Immature natural killer cell (primary cell): ENCODE measurements around the gene CCDC171. TPM values are rescaled to one million over a fixed set of nuclear protein-coding genes. Genes with fewer than 3 reads are reported as not detected.

ENCODE experiments used
- DNase-seq, 3 donors: peaks; one replicate each; pipeline ENCODE4 v3.0.0; 2022; ENCODE audit warnings: mixed read lengths in 1 of 3
- H3K27ac Mint-ChIP-seq, 6 donors: one replicate each; pipeline ENCODE4 v1.8.0; 2020; ENCODE audit warnings: mixed read lengths in 6 of 6, mild to moderate bottlenecking in 5 of 6, inconsistent platforms in 4 of 6, moderate library complexity in 3 of 6
- H3K27me3 Mint-ChIP-seq, 3 donors: one replicate each; pipeline ENCODE4 v1.8.0; 2020 to 2021; ENCODE audit warnings: low read depth in 3 of 3, mild to moderate bottlenecking in 3 of 3, mixed read lengths in 3 of 3, moderate library complexity in 3 of 3, inconsistent platforms in 1 of 3
- H3K36me3 Mint-ChIP-seq, 3 donors: one replicate each; pipeline ENCODE4 v1.8.0; 2020; ENCODE audit warnings: mixed read lengths in 3 of 3, inconsistent platforms in 2 of 3, mild to moderate bottlenecking in 2 of 3
- H3K4me1 Mint-ChIP-seq, 2 donors: one replicate each; pipeline ENCODE4 v1.8.0; 2020; ENCODE audit warnings: inconsistent platforms in 2 of 2, mild to moderate bottlenecking in 2 of 2, mixed read lengths in 2 of 2, moderate library complexity in 1 of 2
- H3K4me3 Mint-ChIP-seq, 5 donors: one replicate each; pipeline ENCODE4 v1.8.0; 2020; ENCODE audit warnings: mild to moderate bottlenecking in 5 of 5, mixed read lengths in 5 of 5, inconsistent platforms in 3 of 5, moderate library complexity in 3 of 5
- H3K9me3 Mint-ChIP-seq, 6 donors: one replicate each; pipeline ENCODE4 v1.8.0; 2020; ENCODE audit warnings: mild to moderate bottlenecking in 6 of 6, mixed read lengths in 6 of 6, inconsistent platforms in 4 of 6, moderate library complexity in 3 of 6
- polyA plus RNA-seq, 3 donors: library from polyadenylated mRNA; unstranded; fragments of 300-500 nt; fragmentation: Illumina TruSeq; gene quantifications; one replicate each; pipeline ENCODE4 v1.2.3, GENCODE V29; 2021

Gene CCDC171
- polyA plus RNA-seq, 3 donors from 2014 or later, result 0.33 to 0.62 TPM; not detected in 1

DNA sequence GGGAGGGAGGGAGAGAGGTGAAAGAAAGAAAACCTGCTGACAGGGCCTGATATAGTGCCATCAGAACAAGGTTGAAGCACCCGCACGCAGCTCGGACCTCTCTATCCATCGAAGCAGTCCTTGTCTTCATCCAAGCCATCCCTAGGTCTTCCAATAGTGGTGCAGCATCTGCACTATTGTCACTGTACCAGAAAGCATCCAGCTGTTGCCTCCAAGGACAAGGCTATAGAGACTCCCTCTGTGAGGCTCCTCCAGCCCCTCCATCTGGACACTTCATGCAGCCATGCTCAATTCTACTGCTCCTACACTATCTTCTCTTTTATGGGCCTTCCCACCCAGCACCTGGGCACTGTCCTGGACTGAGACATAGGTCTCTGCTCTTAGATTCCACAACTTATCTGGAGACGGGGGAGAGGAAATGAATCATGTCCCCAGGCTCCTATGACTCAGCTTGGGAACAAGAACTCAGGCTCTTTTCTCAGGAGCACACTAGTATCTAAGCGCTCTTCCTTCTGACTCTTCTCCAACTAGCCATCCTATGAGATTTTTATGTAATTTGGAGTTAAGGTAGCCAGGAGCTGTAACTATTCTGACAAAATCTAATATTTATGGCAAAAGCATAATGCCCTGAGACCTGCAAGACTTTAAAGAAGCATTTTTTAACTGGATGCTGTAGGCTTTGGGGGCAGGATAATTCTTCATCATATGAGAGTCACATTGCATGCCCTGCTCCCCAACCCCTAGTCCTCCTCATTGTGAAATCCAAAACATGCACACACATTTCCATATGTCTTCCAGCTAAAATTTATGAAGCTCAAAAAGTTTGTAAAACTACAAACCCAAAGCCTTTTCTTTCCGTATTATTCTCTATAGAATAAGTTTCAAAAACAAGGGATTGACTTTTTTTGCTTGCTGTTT lies 446.8 kb downstream of the CCDC171 start:
- H3K9me3 Mint-ChIP-seq, result peaks cover 0 to 8% (median 4%) of the 10 kb centered on the region in 6 donors
- peaks cover 0 to 4% (median 3%) of the 10 kb centered on the region in 3 donors for H3K27me3 Mint-ChIP-seq
- no peaks in the 10 kb centered on the region for H3K36me3 Mint-ChIP-seq
- no peak for DNase-seq
- no peak overlapping the region for H3K4me3 Mint-ChIP-seq
- no peak overlapping the region for H3K27ac Mint-ChIP-seq
- no peaks in the 10 kb centered on the region for H3K4me1 Mint-ChIP-seq

DNA sequence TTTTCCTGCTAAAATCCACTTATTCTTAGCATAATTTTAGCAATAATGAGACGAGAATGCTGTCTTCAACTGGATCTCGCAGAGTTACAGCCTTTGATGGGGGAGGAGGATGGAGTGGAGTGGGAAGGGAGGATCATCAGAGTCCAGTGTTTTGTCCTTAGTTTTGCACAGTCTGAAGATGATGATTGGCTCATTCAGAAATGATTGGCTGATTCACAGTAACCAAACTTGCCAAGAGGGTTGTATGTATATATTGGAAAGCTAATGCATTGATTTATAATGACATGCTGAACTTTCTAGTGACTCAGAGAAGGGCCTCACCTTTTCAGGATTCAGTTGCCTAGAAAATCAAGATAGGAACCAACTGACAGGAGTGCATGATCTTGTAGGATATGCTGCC lies 448.0 kb downstream of the CCDC171 start:
- Mint-ChIP-seq H3K27me3 (peaks cover 0 to 4% (median 3%) of the 10 kb centered on the region in 3 donors), H3K27ac (no peak overlapping the region), H3K4me3 (no peak overlapping the region), H3K9me3 (peaks cover 0 to 8% (median 2%) of the 10 kb centered on the region in 6 donors), H3K36me3 (no peaks in the 10 kb centered on the region), H3K4me1 (no peaks in the 10 kb centered on the region)
- no peak for DNase-seq

GRCh38 chr9:16001856-16002255 lies 449.0 kb downstream of the CCDC171 start:
- Mint-ChIP-seq H3K4me3 (no peak overlapping the region), H3K9me3 (peaks cover 0 to 6% (median 0%) of the 10 kb centered on the region in 6 donors), H3K4me1 (no peaks in the 10 kb centered on the region), H3K27ac (no peak overlapping the region), H3K27me3 (peaks cover 0 to 4% (median 3%) of the 10 kb centered on the region in 3 donors), H3K36me3 (no peaks in the 10 kb centered on the region)
- DNase-seq, result no peak

- Mint-ChIP-seq H3K4me1 (no peaks in the 10 kb centered on the region), H3K27me3 (peaks cover 0 to 3% (median 2%) of the 10 kb centered on the region in 3 donors), H3K4me3 (no peak overlapping the region), H3K9me3 (peaks cover 0 to 5% (median 0%) of the 10 kb centered on the region in 6 donors), H3K36me3 (no peaks in the 10 kb centered on the region), H3K27ac (no peak overlapping the region)
- DNase-seq, result no peak
These were observed 450.0 kb downstream of the CCDC171 start for GRCh38 chr9:16002816-16003215.

DNA sequence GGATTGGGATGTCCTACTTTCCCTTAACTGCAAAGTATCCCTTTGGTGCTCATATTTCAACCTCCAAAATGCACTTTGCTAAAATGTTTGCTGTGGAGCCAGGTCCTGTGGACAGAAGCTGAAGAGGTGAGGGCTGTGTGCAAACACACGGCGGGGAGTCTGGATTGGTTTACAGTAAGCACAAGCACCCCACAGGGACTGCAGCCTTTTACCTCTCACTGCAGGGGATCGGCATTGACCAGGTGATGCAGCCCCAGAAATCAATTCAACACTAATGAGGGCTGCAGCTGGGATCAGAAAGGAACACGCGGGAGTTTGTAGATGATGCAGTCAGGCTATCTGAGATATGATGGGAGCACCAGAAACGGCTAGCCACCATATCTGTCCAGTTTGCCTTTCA lies 450.9 kb downstream of the CCDC171 start:
- peaks cover 0 to 5% (median 0%) of the 10 kb centered on the region in 6 donors for H3K9me3 Mint-ChIP-seq
- no peak overlapping the region for H3K27ac Mint-ChIP-seq
- no peaks in the 10 kb centered on the region for H3K4me1 Mint-ChIP-seq
- peaks cover 0 to 2% (median under 1%) of the 10 kb centered on the region in 3 donors for H3K27me3 Mint-ChIP-seq
- no peak overlapping the region for H3K4me3 Mint-ChIP-seq
- no peaks in the 10 kb centered on the region for H3K36me3 Mint-ChIP-seq
- no peak for DNase-seq

DNA sequence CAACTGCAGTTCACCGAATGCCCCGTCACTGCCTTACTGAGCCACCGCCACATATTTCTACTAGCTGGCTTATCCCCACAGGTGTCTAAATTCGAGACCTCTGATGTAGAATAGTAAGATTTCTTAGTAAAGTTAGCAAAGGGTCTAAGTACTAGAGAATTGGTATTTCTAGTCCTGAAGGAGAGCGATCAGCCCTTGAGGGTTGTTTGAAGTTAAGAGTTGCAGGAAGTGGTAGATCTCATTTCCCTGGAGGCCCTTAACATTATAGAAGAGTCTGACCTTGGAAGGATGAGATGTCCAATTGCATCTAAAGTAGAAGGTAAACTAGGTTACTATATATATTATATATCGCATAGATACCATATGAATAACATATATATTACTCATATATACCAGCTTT lies 451.8 kb downstream of the CCDC171 start:
- H3K4me1 Mint-ChIP-seq, result no peaks in the 10 kb centered on the region
- peaks cover 0 to 5% (median 0%) of the 10 kb centered on the region in 6 donors for H3K9me3 Mint-ChIP-seq
- H3K27ac Mint-ChIP-seq, result no peak overlapping the region
- DNase-seq, result no peak
- no peak overlapping the region for H3K4me3 Mint-ChIP-seq
- peaks cover 0 to 2% (median 0%) of the 10 kb centered on the region in 3 donors for H3K27me3 Mint-ChIP-seq
- H3K36me3 Mint-ChIP-seq, result no peaks in the 10 kb centered on the region

DNA sequence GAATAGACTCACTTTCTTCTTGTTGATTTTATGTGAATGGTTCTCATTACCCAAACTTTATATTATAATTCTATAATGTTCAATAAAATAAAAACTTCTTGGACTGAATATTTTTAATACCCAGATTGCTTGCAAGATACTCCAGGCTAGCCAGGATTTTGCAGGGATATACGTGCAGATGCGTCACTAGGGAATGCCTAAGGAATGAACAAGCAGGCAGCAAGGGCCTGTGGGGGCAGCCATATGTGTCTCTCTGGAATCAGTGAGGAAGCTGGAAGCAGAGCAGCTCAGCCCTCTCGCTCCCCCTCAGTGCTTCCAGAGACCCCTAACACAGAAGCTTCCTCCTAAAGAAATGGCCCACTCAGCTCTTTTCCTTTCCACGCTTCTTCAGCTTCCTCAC lies 457.4 kb downstream of the CCDC171 start:
- Mint-ChIP-seq H3K36me3 (no peaks in the 10 kb centered on the region), H3K27ac (no peak overlapping the region), H3K4me1 (peaks cover 5 to 28% of the 10 kb centered on the region in 2 donors), H3K4me3 (no peak overlapping the region), H3K27me3 (peaks cover 0 to 2% (median 0%) of the 10 kb centered on the region in 3 donors), H3K9me3 (peaks cover 0 to 8% (median 0%) of the 10 kb centered on the region in 6 donors)
- no peak for DNase-seq

DNA sequence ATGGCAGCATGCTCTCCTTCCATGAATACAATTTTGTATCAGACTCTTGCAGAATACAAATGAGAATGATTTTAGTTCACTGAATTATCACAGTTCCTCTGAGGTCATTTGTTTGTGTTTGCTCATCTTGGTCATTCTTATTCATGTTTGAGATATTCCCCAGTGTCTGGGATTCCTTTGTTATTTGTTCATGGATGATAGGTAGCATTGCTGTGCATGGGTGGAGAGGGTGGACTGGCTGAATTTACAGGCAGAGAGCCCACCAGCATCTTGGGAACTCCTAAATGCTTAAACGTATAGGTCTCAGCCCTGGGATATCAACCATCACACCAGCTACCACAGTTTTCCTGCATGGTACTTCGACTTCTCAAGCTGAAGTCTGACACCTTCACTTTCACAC lies 459.8 kb downstream of the CCDC171 start:
- Mint-ChIP-seq H3K9me3 (peaks cover 0 to 12% (median 8%) of the 10 kb centered on the region in 6 donors), H3K4me3 (no peak overlapping the region), H3K27me3 (peaks cover 0 to 4% (median 2%) of the 10 kb centered on the region in 3 donors), H3K27ac (no peak overlapping the region), H3K4me1 (peaks cover 5 to 28% of the 10 kb centered on the region in 2 donors), H3K36me3 (no peaks in the 10 kb centered on the region)
- no peak for DNase-seq

DNA sequence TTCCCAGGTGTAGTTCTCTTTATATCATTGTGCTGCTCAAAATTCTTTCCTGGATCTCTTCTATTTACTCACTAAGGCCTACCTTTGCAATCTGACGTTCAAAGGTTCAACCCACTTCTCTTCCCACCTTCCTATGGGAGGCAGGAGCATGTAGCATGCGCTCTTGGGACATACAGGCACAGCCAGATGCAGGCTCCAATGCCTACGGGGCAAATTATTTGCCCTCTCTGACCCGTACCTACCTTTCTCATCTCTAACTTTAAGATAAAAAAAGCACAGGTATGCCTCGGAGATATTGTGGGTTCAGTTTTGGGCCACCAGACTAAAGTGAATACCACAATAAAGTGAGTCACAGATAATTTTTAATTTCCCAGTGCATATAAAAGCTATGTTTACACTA lies 460.5 kb downstream of the CCDC171 start:
- H3K27ac Mint-ChIP-seq, result no peak overlapping the region
- peaks cover 5 to 28% of the 10 kb centered on the region in 2 donors for H3K4me1 Mint-ChIP-seq
- H3K9me3 Mint-ChIP-seq, result peaks cover 0 to 18% (median 8%) of the 10 kb centered on the region in 6 donors
- peaks cover 0 to 4% (median 2%) of the 10 kb centered on the region in 3 donors for H3K27me3 Mint-ChIP-seq
- H3K4me3 Mint-ChIP-seq, result no peak overlapping the region
- no peaks in the 10 kb centered on the region for H3K36me3 Mint-ChIP-seq
- no peak for DNase-seq

DNA sequence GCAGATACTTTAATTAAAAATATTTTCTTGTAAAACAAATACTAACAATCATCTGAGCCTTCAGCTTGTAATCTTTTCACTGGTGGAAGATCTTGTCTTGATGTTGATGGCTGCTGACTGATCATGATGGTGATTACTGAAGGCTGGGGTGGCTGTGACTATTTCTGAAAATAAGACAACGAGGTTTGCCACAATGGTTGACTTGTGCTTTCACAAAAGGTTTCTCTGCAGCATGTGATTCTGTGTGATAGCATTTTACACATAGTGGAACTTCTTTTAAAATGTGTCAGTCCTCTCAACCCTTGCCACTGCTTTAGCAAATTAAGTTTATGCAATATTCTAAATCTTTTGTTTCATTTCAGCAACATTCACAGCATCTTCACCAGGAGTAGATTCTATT lies 461.0 kb downstream of the CCDC171 start:
- no peak overlapping the region for H3K4me3 Mint-ChIP-seq
- peaks cover 0 to 4% (median 2%) of the 10 kb centered on the region in 3 donors for H3K27me3 Mint-ChIP-seq

DNA sequence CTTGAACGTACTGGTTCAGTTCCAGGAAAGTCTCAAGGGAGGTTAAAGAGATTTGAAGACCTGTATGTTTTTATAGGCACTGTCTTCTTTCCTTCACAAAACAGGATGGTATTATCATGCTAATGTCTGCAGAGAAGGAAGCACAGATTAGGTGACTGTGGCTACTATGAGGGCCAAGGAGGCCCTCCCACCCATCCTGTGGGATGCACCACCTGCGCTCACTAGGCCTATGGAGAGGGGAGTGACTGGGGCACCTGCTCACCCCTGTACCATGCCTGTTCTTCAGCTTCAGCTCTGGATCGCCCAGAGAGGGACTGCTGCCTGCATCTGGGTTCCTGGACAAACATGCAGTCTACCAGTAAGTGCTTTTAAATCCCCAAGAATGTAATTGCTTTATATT lies 469.4 kb downstream of the CCDC171 start:
- H3K4me1 Mint-ChIP-seq, result no peaks in the 10 kb centered on the region

More for the DNA sequence above, 461.0 kb downstream of the CCDC171 start:
- H3K27ac Mint-ChIP-seq, result no peak overlapping the region
- no peak for DNase-seq
- H3K4me1 Mint-ChIP-seq, result peaks cover 5 to 28% of the 10 kb centered on the region in 2 donors
- peaks cover 2 to 19% (median 9%) of the 10 kb centered on the region in 6 donors for H3K9me3 Mint-ChIP-seq
- H3K36me3 Mint-ChIP-seq, result no peaks in the 10 kb centered on the region

GRCh38 chr9:16023446-16023845 lies 470.6 kb downstream of the CCDC171 start:
- H3K27me3 Mint-ChIP-seq, result peaks cover 0 to 5% (median 0%) of the 10 kb centered on the region in 3 donors
- no peak for DNase-seq
- no peaks in the 10 kb centered on the region for H3K36me3 Mint-ChIP-seq
- H3K9me3 Mint-ChIP-seq, result peaks cover 0 to 15% (median 5%) of the 10 kb centered on the region in 6 donors
- H3K4me1 Mint-ChIP-seq, result no peaks in the 10 kb centered on the region
- H3K27ac Mint-ChIP-seq, result no peak overlapping the region
- no peak overlapping the region for H3K4me3 Mint-ChIP-seq

More for the DNA sequence above, 469.4 kb downstream of the CCDC171 start:
- no peak for DNase-seq
- H3K36me3 Mint-ChIP-seq, result no peaks in the 10 kb centered on the region
- H3K4me3 Mint-ChIP-seq, result no peak overlapping the region
- H3K27ac Mint-ChIP-seq, result no peak overlapping the region
- H3K27me3 Mint-ChIP-seq, result peaks cover 0 to 5% (median 0%) of the 10 kb centered on the region in 3 donors
- peaks cover 0 to 16% (median 8%) of the 10 kb centered on the region in 6 donors for H3K9me3 Mint-ChIP-seq
